Endothelial cell of umbilical vein (primary cell): ENCODE measurements around the gene HPSE2. TPM values are rescaled to one million over a fixed set of nuclear protein-coding genes. Genes with fewer than 3 reads are reported as not detected.

Source experiments
- BruUV-seq: library from RNA; stranded (reverse); fragments of 400-500 nt; replicated peaks from 2 replicates; lab custom pipeline; 2021; lab: Mats Ljungman, UMichigan
- CTCF ChIA-PET: fragments of 300-600, 350-600 bp; sonication (Branson Sonifier 250); formaldehyde crosslinking; loops from one replicate; lab custom pipeline; 2021; ENCODE audit warnings: antibody characterized with exemption, inconsistent platforms; lab: Charles Lee
- POLR2A ChIA-PET: fragments of 300-600, 350-600 bp; sonication (Branson Sonifier 250); formaldehyde crosslinking; loops from one replicate; lab custom pipeline; 2021; ENCODE audit warnings: antibody characterized with exemption, inconsistent platforms; lab: Charles Lee
- DNase-seq: peaks from one replicate; pipeline ENCODE4 v3.0.0-alpha.2; 2011; ENCODE audit warnings: low read depth, low spot score
- FAIRE-seq: peaks from 2 replicates; lab custom pipeline; 2011; peaks lifted over from hg19 to GRCh38; lab: Jason Lieb, UNC
- H2AFZ ChIP-seq: 2 replicates; pipeline ENCODE4 v1.6.0; 2012; ENCODE audit warnings: low read depth, low read length, control low read depth, inconsistent platforms
- H3K27ac ChIP-seq: 2 replicates; pipeline ENCODE4 v1.5.1; 2011; ENCODE audit warnings: low read depth, mild to moderate bottlenecking, control low read depth, low read length, moderate library complexity; ENCODE audit not compliant: insufficient read depth
- H3K27me3 ChIP-seq, 2 experiments: 2 replicates each; pipeline versions ENCODE4 v1.6.0 to v1.6.1; 2011; ENCODE audit warnings: low read length in 2 of 2, mixed read lengths in 1 of 2; ENCODE audit not compliant: control insufficient read depth in 2 of 2, insufficient read depth in 2 of 2
- H3K36me3 ChIP-seq, 2 experiments: 2 replicates in 1 of 2; 3 replicates in 1 of 2; pipeline ENCODE4 v1.5.1; 2011; ENCODE audit warnings: low read length in 2 of 2, mild to moderate bottlenecking in 1 of 2, moderate library complexity in 1 of 2; ENCODE audit not compliant: control insufficient read depth in 2 of 2, insufficient read depth in 2 of 2; ENCODE audit errors: extremely low read depth in 1 of 2
- H3K4me1 ChIP-seq: 3 replicates; pipeline ENCODE4 v1.5.1; 2011; ENCODE audit warnings: mild to moderate bottlenecking, low read length; ENCODE audit not compliant: control insufficient read depth, insufficient read depth; ENCODE audit errors: extremely low read depth
- H3K4me2 ChIP-seq: 2 replicates; pipeline ENCODE4 v1.6.1; 2011; ENCODE audit warnings: low read length, control low read depth, mixed read lengths; ENCODE audit not compliant: insufficient read depth
- H3K4me3 ChIP-seq, 3 experiments: fragments of 200-600 bp in 1 of 3; sonication (generic), shearing (Covaris generic) in 1 of 3; replicated peaks in 1 of 3; 2 replicates each; pipeline ENCODE4 v1.5.1; 2011 to 2016; ENCODE audit warnings: control low read depth in 3 of 3, low read length in 3 of 3, mild to moderate bottlenecking in 2 of 3, inconsistent platforms in 1 of 3, low read depth in 1 of 3, moderate library complexity in 1 of 3; ENCODE audit not compliant: insufficient read depth in 1 of 3
- H3K79me2 ChIP-seq: 2 replicates; pipeline ENCODE4 v1.6.0; 2012; ENCODE audit warnings: low read length, inconsistent platforms; ENCODE audit not compliant: control insufficient read depth, insufficient read depth
- H3K9ac ChIP-seq: replicated peaks from 2 replicates; pipeline ENCODE3; 2011; ENCODE audit warnings: low read length, control low read depth; ENCODE audit not compliant: insufficient read depth; ENCODE audit errors: extremely low read depth
- H3K9me1 ChIP-seq: replicated peaks from 3 replicates; pipeline ENCODE4 v1.6.0; 2011; ENCODE audit warnings: mild to moderate bottlenecking, low read length; ENCODE audit not compliant: control insufficient read depth, insufficient read depth; ENCODE audit errors: extremely low read depth
- H3K9me3 ChIP-seq: replicated peaks from 2 replicates; pipeline ENCODE4 v1.5.1; 2012; ENCODE audit warnings: low read length, inconsistent platforms; ENCODE audit not compliant: control insufficient read depth, insufficient read depth
- H4K20me1 ChIP-seq: replicated peaks from 2 replicates; pipeline ENCODE3; 2011; ENCODE audit warnings: mild to moderate bottlenecking, low read length; ENCODE audit not compliant: control insufficient read depth, insufficient read depth; ENCODE audit errors: extremely low read depth
- CTCF ChIP-seq, 2 donors: IDR thresholded peaks; 1 replicate in 1 of 2; 2 replicates in 1 of 2; pipeline ENCODE4 v1.5.1; 2011; ENCODE audit warnings: low read length in 2 of 2, mild to moderate bottlenecking in 2 of 2, moderate library complexity in 2 of 2, control low read depth in 1 of 2, inconsistent platforms in 1 of 2, low read depth in 1 of 2; ENCODE audit not compliant: insufficient read depth in 1 of 2; ENCODE audit errors: extremely low read depth in 1 of 2
- EZH2 ChIP-seq: IDR thresholded peaks from 2 replicates; pipeline ENCODE4 v1.6.1; 2012; ENCODE audit warnings: borderline replicate concordance, low read depth, mild to moderate bottlenecking, moderate library complexity, low read length, inconsistent platforms; ENCODE audit not compliant: severe bottlenecking
- FOS ChIP-seq: IDR thresholded peaks from 2 replicates; pipeline ENCODE4 v1.6.1; 2011; ENCODE audit warnings: mild to moderate bottlenecking, low read length, moderate library complexity, borderline replicate concordance; ENCODE audit not compliant: insufficient read depth
- GATA2 ChIP-seq: IDR thresholded peaks from 2 replicates; pipeline ENCODE4 v1.7.0; 2011; ENCODE audit warnings: low read depth, mild to moderate bottlenecking, moderate library complexity, mixed read lengths, low read length; ENCODE audit not compliant: insufficient read length, insufficient read depth
- JUN ChIP-seq: IDR thresholded peaks from 2 replicates; pipeline ENCODE4 v1.6.1; 2011; ENCODE audit warnings: borderline replicate concordance, low read depth; ENCODE audit not compliant: insufficient read length, insufficient read depth
- MYC ChIP-seq: IDR thresholded peaks from one replicate; pipeline ENCODE4 v1.6.1; 2011; ENCODE audit warnings: mild to moderate bottlenecking, low read depth, low read length
- POLR2A ChIP-seq: IDR thresholded peaks from 2 replicates; pipeline ENCODE4 v1.6.1; 2012; ENCODE audit warnings: low read depth, mild to moderate bottlenecking, control low read depth, low read length
- POLR2AphosphoS5 ChIP-seq: IDR thresholded peaks from 2 replicates; pipeline ENCODE4 v1.6.1; 2012; ENCODE audit warnings: low read depth, mild to moderate bottlenecking, control low read depth, low read length, moderate library complexity; ENCODE audit not compliant: insufficient read depth
- dilution Hi-C: fragments of 300-500 bp; cut with MboI; formaldehyde crosslinking; loops from one replicate; pipeline ENCODE4 v1.15.0; 2019; ENCODE audit warnings: low sequenced_read_pairs; ENCODE audit not compliant: extremely low pct_ligation_motif_present
- intact Hi-C: fragments of 100-400 bp; cut with micrococcal nuclease; formaldehyde crosslinking; loops from one replicate; pipeline ENCODE4 v1.10.0; 2022
- polyA plus RNA-seq, 4 experiments: library from polyadenylated mRNA; depleted of rRNA in 3 of 4; stranded (reverse) in 3 of 4; unstranded in 1 of 4; fragments of >200 nt; gene quantifications; 2 replicates each; pipeline versions ENCODE4 v1.2.1 to v1.2.3, GENCODE V29; 2011 to 2012; ENCODE audit warnings: missing spikeins in 1 of 4
- total RNA-seq: library from RNA; stranded (reverse); gene quantifications from 2 replicates; pipeline ENCODE4 v1.2.3, GENCODE V29; 2021
- TF ChIP-seq, protein P1 (sequence below): IDR thresholded peaks from 2 replicates; pipeline ENCODE4 v1.6.1; 2011; ENCODE audit not compliant: insufficient read depth, insufficient read length

HPSE2 gene
- total and polyA plus RNA-seq, 2 donors (not counting 3 experiments of a cell fraction or from before 2014, with no cell fraction given): not detected

- no peak overlapping the region for H2AFZ ChIP-seq
- no peak overlapping the region for H3K4me2 ChIP-seq
- BruUV-seq: no TSS peak
- TF ChIP-seq GATA2: no peak
- no peak for TF ChIP-seq MYC
- TF ChIP-seq FOS: no peak
- no peak for TF ChIP-seq EZH2
- no peak for TF ChIP-seq POLR2A
- TF ChIP-seq JUN: no peak
- no peak for TF ChIP-seq CTCF (IDR thresholded peaks at IDR 0.05; ENCODE audit: extremely low read depth in 1 of 2, insufficient read depth in 1 of 2, low read depth in 1 of 2, low read length in 2 of 2)
- TF ChIP-seq POLR2AphosphoS5: no peak
- TF ChIP-seq, protein P1, sequence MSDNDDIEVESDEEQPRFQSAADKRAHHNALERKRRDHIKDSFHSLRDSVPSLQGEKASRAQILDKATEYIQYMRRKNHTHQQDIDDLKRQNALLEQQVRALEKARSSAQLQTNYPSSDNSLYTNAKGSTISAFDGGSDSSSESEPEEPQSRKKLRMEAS: no peak
- H3K9me3 ChIP-seq: peaks cover 2% of the 10 kb centered on the region
- no peaks in the 10 kb centered on the region for H3K9me1 ChIP-seq
- intact Hi-C loops: no loop called here
- no peaks in the 10 kb centered on the region for H3K27me3 ChIP-seq
- no peaks in the 10 kb centered on the region for H3K4me1 ChIP-seq
- no peak for DNase-seq
- H3K27ac ChIP-seq: no peak overlapping the region
- no peaks in the 10 kb centered on the region for H3K36me3 ChIP-seq
- dilution Hi-C loops: no loop called here
- no peaks in the 10 kb centered on the region for H3K79me2 ChIP-seq
- no peaks in the 10 kb centered on the region for H4K20me1 ChIP-seq
- no peak overlapping the region for H3K4me3 ChIP-seq
- ChIA-PET CTCF (no interaction called here), POLR2A (no interaction called here)
- no peak for FAIRE-seq
- H3K9ac ChIP-seq: no peak overlapping the region
Measured at GRCh38 chr10:98953251-98953650, 282.4 kb downstream of the HPSE2 start.
